ENCODE data around the gene AUTS2. TPM values are rescaled to one million over a fixed set of nuclear protein-coding genes. Genes with fewer than 3 reads are reported as not detected.

AUTS2 gene
- total RNA-seq, 1 experiment from 2014 or later = 2.5 TPM

GRCh38 chr7:70836279-70836678 lies 1238.0 kb downstream of the AUTS2 start:
- DNase-seq (ENCODE audit: low read depth, low spot score) (no peak), ATAC-seq (no peak)
- ChIA-PET POLR2A (no interaction called here), CTCF (no interaction called here)
- TF ChIP-seq REST (IDR thresholded peaks at IDR 0.05; ENCODE audit: insufficient read depth in 1 of 2, low read depth in 2 of 2, low read length in 1 of 2) (no peak), TCF7L2 (IDR thresholded peaks at IDR 0.05; ENCODE audit: low read depth, low read length) (no peak), POLR2AphosphoS5 (IDR thresholded peaks at IDR 0.05; ENCODE audit: low read depth, low read length) (no peak), SIN3A (IDR thresholded peaks at IDR 0.05; ENCODE audit: borderline replicate concordance, insufficient read depth, low read depth, low read length) (no peak)
- TF ChIP-seq, protein P1, sequence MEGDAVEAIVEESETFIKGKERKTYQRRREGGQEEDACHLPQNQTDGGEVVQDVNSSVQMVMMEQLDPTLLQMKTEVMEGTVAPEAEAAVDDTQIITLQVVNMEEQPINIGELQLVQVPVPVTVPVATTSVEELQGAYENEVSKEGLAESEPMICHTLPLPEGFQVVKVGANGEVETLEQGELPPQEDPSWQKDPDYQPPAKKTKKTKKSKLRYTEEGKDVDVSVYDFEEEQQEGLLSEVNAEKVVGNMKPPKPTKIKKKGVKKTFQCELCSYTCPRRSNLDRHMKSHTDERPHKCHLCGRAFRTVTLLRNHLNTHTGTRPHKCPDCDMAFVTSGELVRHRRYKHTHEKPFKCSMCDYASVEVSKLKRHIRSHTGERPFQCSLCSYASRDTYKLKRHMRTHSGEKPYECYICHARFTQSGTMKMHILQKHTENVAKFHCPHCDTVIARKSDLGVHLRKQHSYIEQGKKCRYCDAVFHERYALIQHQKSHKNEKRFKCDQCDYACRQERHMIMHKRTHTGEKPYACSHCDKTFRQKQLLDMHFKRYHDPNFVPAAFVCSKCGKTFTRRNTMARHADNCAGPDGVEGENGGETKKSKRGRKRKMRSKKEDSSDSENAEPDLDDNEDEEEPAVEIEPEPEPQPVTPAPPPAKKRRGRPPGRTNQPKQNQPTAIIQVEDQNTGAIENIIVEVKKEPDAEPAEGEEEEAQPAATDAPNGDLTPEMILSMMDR (IDR thresholded peaks at IDR 0.05) = no peak
- in situ Hi-C loops (cut with HindIII; ENCODE audit: low pct_unique_long_range_greater_than_20kb, low sequenced_read_pairs) (no loop called here), intact Hi-C loops (cut with micrococcal nuclease; ENCODE audit: unreplicated experiment) (no loop called here)
- H3K36me3 ChIP-seq (ENCODE audit: control insufficient read depth, insufficient read depth, low read length) = no peaks in the 10 kb centered on the region
- no peaks in the 10 kb centered on the region for H3K4me1 ChIP-seq (ENCODE audit: control insufficient read depth, insufficient read depth, low read length)
- no peak overlapping the region for H3K4me3 ChIP-seq (ENCODE audit: low read depth in 2 of 2, low read length in 2 of 2)
- H3K27me3 ChIP-seq (ENCODE audit: control insufficient read depth, insufficient read depth, low read length) = no peaks in the 10 kb centered on the region
- no TSS peak for BruUV-seq (replicated peaks)
- no peaks in the 10 kb centered on the region for H3K9me3 ChIP-seq (ENCODE audit: control insufficient read depth, insufficient read depth, low read depth, low read length)
- H3K27ac ChIP-seq (ENCODE audit: low read length) = no peak overlapping the region

DNA sequence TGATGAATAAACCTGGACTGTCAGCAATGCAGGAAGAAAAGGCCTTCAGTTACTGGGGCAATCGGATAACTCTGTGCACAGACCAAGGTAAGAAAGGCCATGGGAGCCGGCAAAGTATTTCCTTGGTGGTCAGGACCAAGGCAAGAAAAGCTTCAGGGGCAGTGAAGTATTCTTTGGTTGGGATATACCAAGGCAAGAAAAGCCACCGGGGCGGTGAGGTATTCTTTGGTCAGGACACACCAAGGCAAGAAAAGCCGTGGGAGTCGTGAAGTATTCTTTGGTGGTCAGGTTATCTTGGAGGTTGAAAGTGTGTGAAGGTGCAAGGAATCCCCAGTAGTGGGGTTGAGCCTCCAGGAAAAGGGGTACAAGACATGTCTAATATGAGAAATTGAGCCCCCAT lies 1238.7 kb downstream of the AUTS2 start:
- POLR2A ChIA-PET = no interaction called here
- Histone ChIP-seq H3K9me3 (ENCODE audit: control insufficient read depth, insufficient read depth, low read depth, low read length) (no peaks in the 10 kb centered on the region), H3K4me3 (ENCODE audit: low read depth in 2 of 2, low read length in 2 of 2) (no peak overlapping the region), H3K27me3 (ENCODE audit: control insufficient read depth, insufficient read depth, low read length) (no peaks in the 10 kb centered on the region), H3K4me1 (ENCODE audit: control insufficient read depth, insufficient read depth, low read length) (no peaks in the 10 kb centered on the region), H3K36me3 (ENCODE audit: control insufficient read depth, insufficient read depth, low read length) (no peaks in the 10 kb centered on the region), H3K27ac (ENCODE audit: low read length) (no peak overlapping the region)
- DNase-seq (ENCODE audit: low read depth, low spot score) (no peak), ATAC-seq (no peak)
- TF ChIP-seq REST (IDR thresholded peaks at IDR 0.05; ENCODE audit: insufficient read depth in 1 of 2, low read depth in 2 of 2, low read length in 1 of 2) = no peak
- TF ChIP-seq TCF7L2 (IDR thresholded peaks at IDR 0.05; ENCODE audit: low read depth, low read length) = no peak
- no peak for TF ChIP-seq POLR2AphosphoS5 (IDR thresholded peaks at IDR 0.05; ENCODE audit: low read depth, low read length)
- TF ChIP-seq SIN3A (IDR thresholded peaks at IDR 0.05; ENCODE audit: borderline replicate concordance, insufficient read depth, low read depth, low read length) = no peak
- TF ChIP-seq, protein P1 (IDR thresholded peaks at IDR 0.05) = no peak
- in situ Hi-C loops (cut with HindIII; ENCODE audit: low pct_unique_long_range_greater_than_20kb, low sequenced_read_pairs) (no loop called here), intact Hi-C loops (cut with micrococcal nuclease; ENCODE audit: unreplicated experiment) (no loop called here)
- CTCF ChIA-PET = no interaction called here
- BruUV-seq (replicated peaks) = no TSS peak

Measured in Panc1 (cell line).